GM21576 (cell line): ENCODE data around the gene DUSP14.
"Not testable (repeated sequence)": the region's sequence is repeated elsewhere in the genome, so short reads cannot be mapped to it uniquely, and the experiment has no call there.

ENCODE experiments used
- ATAC-seq: cut with Tn5 transposase; IDR thresholded peaks from one replicate; pipeline ENCODE4 v1.9.1; 2021; ENCODE audit warnings: mild to moderate bottlenecking, moderate library complexity; ENCODE audit not compliant: unreplicated experiment

The DUSP14 gene, protein sequence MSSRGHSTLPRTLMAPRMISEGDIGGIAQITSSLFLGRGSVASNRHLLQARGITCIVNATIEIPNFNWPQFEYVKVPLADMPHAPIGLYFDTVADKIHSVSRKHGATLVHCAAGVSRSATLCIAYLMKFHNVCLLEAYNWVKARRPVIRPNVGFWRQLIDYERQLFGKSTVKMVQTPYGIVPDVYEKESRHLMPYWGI

DNA sequence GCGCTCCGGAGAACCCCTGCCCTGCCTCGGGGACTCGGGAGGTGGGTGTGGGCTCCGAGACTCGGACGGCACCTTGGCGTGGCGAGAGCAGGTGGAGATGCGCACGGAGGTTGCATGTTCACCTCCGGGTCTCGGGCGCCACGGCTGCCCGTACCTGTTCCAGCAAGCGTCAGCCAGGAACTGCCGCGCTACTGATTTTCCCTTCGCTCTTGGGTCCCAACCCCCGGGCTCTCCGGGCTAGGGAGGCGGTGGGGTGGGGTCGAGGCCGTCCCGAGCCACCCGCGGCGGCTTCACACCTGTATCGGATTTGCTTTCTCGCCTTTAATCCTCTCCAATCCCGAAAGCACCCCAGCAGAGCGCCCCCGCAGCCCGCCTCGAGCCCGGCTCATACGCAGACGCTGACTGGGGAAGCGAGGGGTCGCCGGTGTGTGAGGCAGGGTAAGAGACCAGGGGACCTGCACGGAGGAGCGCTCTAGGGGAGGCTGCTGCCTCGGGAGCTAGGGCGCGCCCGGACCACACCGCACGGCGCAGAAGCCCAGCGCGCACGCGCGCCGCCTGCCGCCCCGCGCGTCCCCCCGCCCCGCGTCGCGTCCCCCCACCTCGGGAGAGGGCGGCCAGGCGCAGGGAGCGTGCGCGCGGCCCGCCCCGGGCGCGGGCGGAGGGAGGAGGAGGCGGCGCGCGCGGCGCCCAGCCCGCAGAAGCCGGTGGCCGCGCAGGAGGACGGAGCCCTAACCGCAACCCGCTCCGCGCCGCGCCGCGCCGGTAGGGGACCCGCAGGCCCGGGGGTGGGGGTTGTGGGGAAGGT lies at the start of gene DUSP14:
DUSP14 (plus strand) TSS at position 695 of the 805 bp plus-strand sequence. CDS start 22,382 bp downstream, outside the sequence.
- ATAC-seq: peak; percentile 51

GRCh38 chr17:37440424-37440823 lies 49.3 kb upstream of the DUSP14 start:
- ATAC-seq: no peak

DNA sequence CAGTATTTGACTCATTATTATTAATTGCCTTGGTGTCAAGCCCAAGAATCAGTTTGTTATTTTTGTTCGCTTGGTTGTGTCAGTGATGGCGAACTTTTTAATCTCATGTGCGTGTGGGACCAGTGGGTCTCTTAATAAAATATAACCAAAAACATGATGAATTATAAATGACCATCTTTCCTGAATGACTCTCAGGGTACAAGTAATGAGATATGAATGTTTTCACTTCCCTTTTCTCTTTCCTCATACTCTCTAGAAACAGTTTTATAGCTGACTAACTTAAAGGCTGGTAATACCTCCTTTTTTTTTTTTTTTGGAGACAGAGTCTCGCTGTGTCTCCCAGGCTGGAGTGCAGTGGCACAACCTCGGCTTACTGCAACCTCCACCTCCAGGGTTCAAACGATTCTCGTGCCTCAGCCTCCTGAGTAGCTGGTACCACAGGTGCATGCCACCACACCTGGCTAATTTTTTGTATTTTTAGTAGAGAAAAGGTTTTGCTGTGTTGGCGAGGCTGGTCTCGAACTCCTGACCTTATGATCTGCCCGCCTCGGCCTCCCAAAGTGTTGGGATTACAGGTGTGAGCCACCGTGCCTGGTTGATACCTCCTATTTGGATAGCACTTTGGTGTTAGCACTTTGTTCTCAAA lies 48.2 kb upstream of the DUSP14 start:
- not testable (repeated sequence) for ATAC-seq

GRCh38 chr17:37446027-37446426 lies 43.7 kb upstream of the DUSP14 start:
- no peak for ATAC-seq

- ATAC-seq: no peak
Measured at GRCh38 chr17:37447641-37448040, 42.0 kb upstream of the DUSP14 start.

GRCh38 chr17:37450112-37450511 lies 39.6 kb upstream of the DUSP14 start:
- ATAC-seq: no peak

DNA sequence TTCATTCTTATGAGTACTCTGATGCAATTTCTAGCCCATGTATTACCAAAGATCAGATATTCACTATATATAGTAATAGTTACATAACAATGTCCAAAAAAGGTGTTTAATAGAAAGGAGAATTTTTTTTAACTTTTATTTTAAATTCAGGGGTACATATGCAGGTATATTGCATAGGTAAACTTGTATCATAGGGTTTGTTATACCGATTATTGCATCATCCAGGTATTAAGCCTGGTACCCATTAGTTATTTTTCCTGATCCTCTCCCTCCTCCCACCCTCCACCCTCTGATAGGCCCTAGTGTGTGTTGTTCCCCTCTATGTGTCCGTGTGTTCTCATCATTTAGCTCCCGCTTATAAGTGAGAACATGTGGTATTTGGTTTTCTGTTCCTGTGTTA lies 31.9 kb upstream of the DUSP14 start:
- ATAC-seq: not testable (repeated sequence)

DNA sequence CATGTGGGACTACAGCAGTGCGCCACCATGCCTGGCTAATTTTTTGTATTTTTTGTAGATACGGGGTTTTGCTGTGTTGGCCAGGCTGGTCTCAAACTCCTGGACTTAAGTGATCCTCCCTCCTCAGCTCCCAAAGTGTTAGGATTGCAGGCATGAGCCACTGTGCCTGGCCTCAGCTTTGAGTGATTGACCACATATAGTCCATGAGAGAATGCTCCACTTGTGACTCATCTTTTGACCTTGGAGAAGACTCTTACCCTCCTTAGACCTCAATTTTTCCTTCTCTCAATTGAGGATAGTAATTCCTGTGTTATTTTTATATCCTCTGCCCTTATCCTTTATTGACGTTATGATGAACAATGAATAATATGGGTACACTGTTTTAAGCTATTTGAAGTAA lies 30.9 kb upstream of the DUSP14 start:
- no peak for ATAC-seq

- no peak for ATAC-seq
Measured at GRCh38 chr17:37461668-37462067, 28.0 kb upstream of the DUSP14 start.

DNA sequence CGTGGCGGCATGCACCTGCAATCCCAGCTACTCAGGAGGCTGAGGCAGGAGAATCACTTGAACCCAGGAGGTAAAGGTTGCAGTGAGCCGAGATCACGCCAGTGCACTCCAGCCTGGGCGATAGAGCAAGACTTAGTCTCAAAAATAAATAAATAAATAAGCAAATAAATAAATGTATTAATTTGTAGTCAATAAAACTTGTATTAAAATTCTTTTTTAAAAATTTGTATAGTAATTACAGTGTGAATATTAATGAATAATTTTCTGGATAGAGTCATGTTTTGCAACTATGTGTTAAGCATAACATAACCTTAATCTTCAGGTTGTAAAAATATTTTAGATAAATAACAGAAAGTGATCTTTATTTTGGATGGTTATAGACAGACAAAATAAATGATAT lies 27.2 kb upstream of the DUSP14 start:
- no peak for ATAC-seq

- no peak for ATAC-seq
Measured at GRCh38 chr17:37463039-37463438, 26.7 kb upstream of the DUSP14 start.

DNA sequence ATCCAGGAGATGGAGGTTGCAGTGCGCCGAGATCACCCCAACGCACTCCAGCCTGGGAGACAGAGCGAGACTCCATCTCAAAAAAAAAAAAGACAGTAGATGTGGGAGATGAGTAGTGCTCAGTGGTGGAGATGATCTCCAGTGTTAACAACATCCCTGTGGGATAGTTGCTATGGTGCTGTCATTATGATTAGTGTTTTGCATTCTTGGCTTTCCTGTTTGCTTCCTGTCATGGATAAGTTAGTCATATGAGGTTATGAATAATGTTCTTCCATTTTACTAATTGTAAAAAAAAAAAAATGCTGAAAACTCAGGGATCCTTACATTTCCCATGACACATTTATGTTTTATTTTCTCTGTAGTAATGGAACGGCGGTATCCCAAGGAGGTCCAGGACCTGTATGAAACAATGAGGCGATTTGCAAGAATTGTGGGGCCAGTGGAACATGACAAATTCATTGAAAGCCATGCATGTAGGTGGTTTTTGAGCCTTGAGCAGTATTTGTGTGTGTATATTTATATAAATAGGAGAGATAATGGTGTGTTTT lies 24.5 kb upstream of the DUSP14 start:
- no peak for ATAC-seq

DNA sequence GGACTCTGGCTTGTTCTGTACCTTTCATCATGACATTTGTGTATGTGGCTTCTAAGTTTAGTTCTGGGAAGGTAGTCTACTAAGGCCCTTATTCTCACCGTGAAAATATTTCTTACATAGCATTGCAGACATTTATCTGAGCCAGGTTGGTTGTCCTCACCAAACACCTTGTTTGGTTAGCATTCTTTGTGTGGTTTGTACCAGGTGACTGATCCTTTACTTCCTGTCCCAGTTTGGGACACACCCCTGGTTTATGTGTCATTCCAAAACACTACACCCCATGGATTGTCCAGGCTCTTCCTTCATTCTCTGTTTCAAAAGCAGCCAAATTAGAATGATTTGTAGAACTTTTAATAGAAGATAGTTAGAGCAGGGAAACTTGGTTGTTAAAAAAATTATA lies 23.2 kb upstream of the DUSP14 start:
- no peak for ATAC-seq

- no peak for ATAC-seq
Measured at GRCh38 chr17:37470181-37470580, 19.5 kb upstream of the DUSP14 start.

- ATAC-seq: no peak
Measured at GRCh38 chr17:37475731-37476420, 13.8 kb upstream of the DUSP14 start.

GRCh38 chr17:37476431-37477120 lies 13.1 kb upstream of the DUSP14 start:
- ATAC-seq: no peak

DNA sequence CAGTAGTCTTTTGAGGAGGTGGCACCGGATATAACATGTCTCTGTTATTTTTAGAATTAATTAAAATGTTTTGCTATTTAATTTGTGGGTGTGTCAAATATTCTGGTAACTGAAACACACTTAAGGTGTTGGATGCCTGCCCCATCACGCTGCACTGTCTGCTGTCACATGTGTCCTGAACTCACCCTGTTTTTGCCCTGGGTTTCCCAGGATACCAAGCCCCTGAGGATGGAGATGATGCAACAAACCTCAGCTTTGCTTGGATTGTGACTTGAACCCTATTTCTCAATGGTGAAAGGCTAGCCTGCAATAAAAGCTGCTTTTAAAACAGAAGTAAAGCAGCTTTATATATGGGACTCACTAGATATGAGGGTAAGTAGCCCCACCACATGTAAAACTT lies 11.5 kb upstream of the DUSP14 start:
- no peak for ATAC-seq

DNA sequence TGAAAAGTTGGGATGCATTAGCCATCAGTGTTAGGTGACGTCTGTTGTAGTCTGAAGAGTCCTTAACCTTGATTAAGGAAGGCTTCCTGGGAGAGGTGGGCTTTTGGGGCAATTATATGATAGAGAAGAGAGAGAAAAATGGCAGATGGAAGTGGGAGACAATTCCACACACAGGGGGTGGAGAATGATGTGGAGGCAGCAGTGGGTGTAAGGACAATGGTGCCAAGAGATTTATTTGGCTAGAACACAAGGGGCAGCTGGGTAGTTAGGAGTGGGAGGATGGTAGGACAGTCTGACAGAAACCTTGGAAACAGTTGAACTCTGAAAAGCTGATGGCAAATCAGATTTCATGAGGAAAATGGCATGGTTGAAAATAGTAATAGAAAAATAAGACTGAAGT lies 10.7 kb upstream of the DUSP14 start:
- no peak for ATAC-seq

DNA sequence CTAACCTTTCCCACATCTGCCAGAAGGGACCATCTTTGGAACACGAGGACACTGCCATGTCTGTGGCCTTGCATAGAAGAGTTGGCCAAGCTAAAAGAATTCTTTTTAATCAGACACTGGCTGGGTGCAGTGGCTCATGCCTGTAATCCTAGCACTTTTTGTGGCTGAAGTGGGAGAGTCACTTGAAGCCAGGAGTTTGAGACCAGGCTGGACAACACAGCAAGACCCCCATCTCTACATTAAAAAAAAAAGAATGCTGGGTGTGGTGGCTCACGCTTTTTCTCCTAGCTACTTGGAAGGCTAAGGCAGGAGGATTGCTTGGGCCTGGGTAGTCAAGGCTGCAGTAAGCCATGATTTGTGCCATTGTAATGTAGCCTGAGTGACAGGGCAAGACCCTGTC lies 9.3 kb upstream of the DUSP14 start:
- ATAC-seq: no peak

- no peak for ATAC-seq
Measured at GRCh38 chr17:37481001-37481665, 8.6 kb upstream of the DUSP14 start.
